HepG2 (cell line): ENCODE data around the gene ECSCR. TPM values are rescaled to one million over a fixed set of nuclear protein-coding genes. Genes with fewer than 3 reads are reported as not detected.

Experiments
- ATAC-seq: fragments of 200-7000 bp; cut with Tn5 transposase; 3 replicates; pipeline ENCODE4 v1.9.1; 2020; ENCODE audit warnings: mild to moderate bottlenecking, moderate library complexity
- BruUV-seq: library from RNA; stranded (reverse); fragments of 400-500 nt; replicated peaks from 2 replicates; lab custom pipeline; 2021; lab: Mats Ljungman, UMichigan
- CTCF ChIA-PET: fragments of 300-600 bp; formaldehyde crosslinking; extraction: SDS; loops from one replicate; lab custom pipeline; 2021; ENCODE audit warnings: low total read pairs, inconsistent platforms, low intra/inter-chr PET ratio; lab: Yijun Ruan, JAX
- POLR2A ChIA-PET: fragments of 350-600 bp; sonication (Branson Sonifier 250); formaldehyde crosslinking; loops from one replicate; lab custom pipeline; 2020; ENCODE audit warnings: antibody characterized with exemption, inconsistent platforms; lab: Yijun Ruan, JAX
- DNase-seq: peaks from one replicate; pipeline ENCODE4 v3.0.0-alpha.2; 2015; ENCODE audit warnings: low spot score
- FAIRE-seq: peaks from 3 replicates; lab custom pipeline; 2011; peaks lifted over from hg19 to GRCh38; lab: Jason Lieb, UNC
- H2AFZ ChIP-seq: one replicate; pipeline ENCODE4 v1.6.1; 2011; ENCODE audit warnings: low read length, inconsistent platforms
- H3K27ac ChIP-seq: fragments of 300-600 bp; 3 replicates; pipeline ENCODE4 v1.8.0; 2011; ENCODE audit warnings: mixed run types, mild to moderate bottlenecking, mixed read lengths, low read length, inconsistent platforms; ENCODE audit not compliant: insufficient read depth; ENCODE audit errors: extremely low read length
- H3K27me3 ChIP-seq, 2 experiments: fragments of 200-600 bp in 1 of 2; 2 replicates in 1 of 2; 3 replicates in 1 of 2; pipeline versions ENCODE4 v1.6.0 to v1.8.0; 2011; ENCODE audit warnings: low read length in 2 of 2, mild to moderate bottlenecking in 2 of 2, moderate library complexity in 2 of 2, inconsistent platforms in 1 of 2; ENCODE audit not compliant: insufficient read depth in 2 of 2, control insufficient read depth in 1 of 2
- H3K36me3 ChIP-seq, 2 experiments: fragments of 200-600 bp in 1 of 2; replicated peaks in 1 of 2; 2 replicates in 1 of 2; 3 replicates in 1 of 2; pipeline versions ENCODE4 v1.5.1 to v1.8.0; 2011; ENCODE audit warnings: low read length in 2 of 2, inconsistent platforms in 1 of 2; ENCODE audit not compliant: insufficient read depth in 2 of 2, control insufficient read depth in 1 of 2
- H3K4me1 ChIP-seq: 2 replicates; pipeline ENCODE4 v1.5.1; 2012; ENCODE audit warnings: low read length, inconsistent platforms; ENCODE audit not compliant: insufficient read depth
- H3K4me2 ChIP-seq: 2 replicates; pipeline ENCODE4 v1.6.0; 2011; ENCODE audit warnings: low read depth, low read length, inconsistent platforms
- H3K4me3 ChIP-seq, 3 experiments: fragments of 200-600 bp in 1 of 3; sonication (generic), shearing (Covaris generic) in 1 of 3; replicated peaks in 1 of 3; 2 replicates each; pipeline ENCODE4 v1.5.1; 2011 to 2016; ENCODE audit warnings: low read length in 3 of 3, inconsistent platforms in 2 of 3, low read depth in 2 of 3, mild to moderate bottlenecking in 2 of 3, control low read depth in 1 of 3, mixed read lengths in 1 of 3; ENCODE audit not compliant: insufficient read depth in 1 of 3
- H3K79me2 ChIP-seq: one replicate; pipeline ENCODE4 v1.6.1; 2011; ENCODE audit warnings: low read length, inconsistent platforms; ENCODE audit not compliant: insufficient read depth
- H3K9ac ChIP-seq: 2 replicates; pipeline ENCODE4 v1.6.0; 2011; ENCODE audit warnings: mild to moderate bottlenecking, low read depth, low read length, inconsistent platforms; ENCODE audit not compliant: insufficient read depth
- H3K9me3 ChIP-seq: 2 replicates; pipeline ENCODE4 v1.5.1; 2012; ENCODE audit warnings: mild to moderate bottlenecking, low read length
- H4K20me1 ChIP-seq: 2 replicates; pipeline ENCODE4 v1.6.0; 2011; ENCODE audit warnings: inconsistent platforms, mild to moderate bottlenecking, low read length, moderate library complexity; ENCODE audit not compliant: insufficient read depth
- CAMTA2 ChIP-seq: sonication (generic); formaldehyde crosslinking; IDR thresholded peaks from 2 replicates; pipeline ENCODE4 v1.4.0; 2020; ENCODE audit warnings: mild to moderate bottlenecking, missing genetic modification reagents, borderline replicate concordance
- EZH2 ChIP-seq: conservative IDR thresholded peaks from 2 replicates; pipeline ENCODE4 v1.6.1; 2012; ENCODE audit warnings: mild to moderate bottlenecking, low read depth, low read length, moderate library complexity
- HHEX ChIP-seq: IDR thresholded peaks from 2 replicates; pipeline ENCODE4 v1.6.1; 2016; ENCODE audit warnings: control low read depth
- HMG20A ChIP-seq: IDR thresholded peaks from 2 replicates; pipeline ENCODE4 v1.6.1; 2016; ENCODE audit warnings: borderline replicate concordance
- HNRNPLL ChIP-seq: fragments of 200-400 bp; formaldehyde crosslinking; IDR thresholded peaks from 2 replicates; pipeline ENCODE4 v1.6.1; 2017; ENCODE audit warnings: mild to moderate bottlenecking, low read depth, low read length; ENCODE audit not compliant: poor library complexity, severe bottlenecking
- PHB2 ChIP-seq: fragments of 450-650 bp; IDR thresholded peaks from 2 replicates; pipeline ENCODE4 v1.6.1; 2018; ENCODE audit not compliant: partially characterized antibody
- RORA ChIP-seq: sonication (generic); formaldehyde crosslinking; IDR thresholded peaks from 2 replicates; pipeline ENCODE4 v1.5.0; 2020; ENCODE audit warnings: mild to moderate bottlenecking, missing genetic modification reagents, moderate library complexity
- SMAD1 ChIP-seq: sonication (generic); formaldehyde crosslinking; IDR thresholded peaks from 2 replicates; pipeline ENCODE4 v1.4.0; 2020; ENCODE audit warnings: missing genetic modification reagents, low read depth, mild to moderate bottlenecking, borderline replicate concordance
- SOX6 ChIP-seq, 2 experiments: fragments of 450-650 bp in 1 of 2; sonication (generic) in 1 of 2; formaldehyde crosslinking in 1 of 2; IDR thresholded peaks; 2 replicates each; pipeline versions ENCODE4 v1.4.0 to v1.6.1; 2017 to 2020; ENCODE audit warnings: antibody characterized with exemption in 1 of 2, mild to moderate bottlenecking in 1 of 2, missing genetic modification reagents in 1 of 2
- SRSF1 ChIP-seq: fragments of 200-400 bp; formaldehyde crosslinking; optimal IDR thresholded peaks from 2 replicates; pipeline ENCODE3; 2017; ENCODE audit warnings: mild to moderate bottlenecking, low read depth, low read length, moderate library complexity
- TMF1 ChIP-seq: sonication (generic); formaldehyde crosslinking; IDR thresholded peaks from 2 replicates; pipeline ENCODE4 v1.8.1; 2022; ENCODE audit warnings: low read depth, missing genetic modification reagents
- TRIM22 ChIP-seq: fragments of 450-650 bp; IDR thresholded peaks from 2 replicates; pipeline ENCODE4 v1.6.1; 2017
- ZBTB3 ChIP-seq: sonication (generic); formaldehyde crosslinking; IDR thresholded peaks from 2 replicates; pipeline ENCODE4 v1.4.0; 2020; ENCODE audit warnings: low read depth, mild to moderate bottlenecking, moderate library complexity, missing genetic modification reagents, borderline replicate concordance
- ZMYM4 ChIP-seq: sonication (generic); formaldehyde crosslinking; IDR thresholded peaks from 2 replicates; pipeline ENCODE4 v1.8.1; 2023; ENCODE audit warnings: mild to moderate bottlenecking, missing genetic modification reagents
- ZNF574 ChIP-seq: sonication (generic); formaldehyde crosslinking; IDR thresholded peaks from 2 replicates; pipeline ENCODE4 v1.4.0; 2020; ENCODE audit warnings: missing genetic modification reagents
- ZSCAN12 ChIP-seq: sonication (generic); formaldehyde crosslinking; IDR thresholded peaks from 2 replicates; pipeline ENCODE4 v1.9.0; 2021; ENCODE audit warnings: mild to moderate bottlenecking, missing genetic modification reagents
- ZSCAN5A ChIP-seq: sonication (generic); formaldehyde crosslinking; IDR thresholded peaks from 2 replicates; pipeline ENCODE4 v1.8.0; 2022; ENCODE audit warnings: mild to moderate bottlenecking, missing genetic modification reagents, borderline replicate concordance
- WGBS: methylation state at CpG from one replicate; pipeline ENCODE4 v1.1.6; 2017; ENCODE audit warnings: low lambda C conversion rate; 5-methylcytosine and 5-hydroxymethylcytosine counted together
- in situ Hi-C: cut with HindIII; loops from 2 replicates; pipeline ENCODE4 v1.10.0; 2017; ENCODE audit warnings: low pct_unique_long_range_greater_than_20kb; ENCODE audit not compliant: extremely low pct_ligation_motif_present
- intact Hi-C: fragments of 100-400 bp; cut with micrococcal nuclease; formaldehyde crosslinking; loops from one replicate; pipeline ENCODE4 v1.10.0; 2022; ENCODE audit not compliant: unreplicated experiment
- polyA plus RNA-seq, 8 experiments: library from polyadenylated mRNA; depleted of rRNA in 3 of 8; stranded (reverse) in 7 of 8; unstranded in 1 of 8; fragments of >200 nt; fragmentation: Illumina TruSeq in 4 of 8; extraction: Trizol in 4 of 8; gene quantifications; 2 replicates each; pipeline versions ENCODE4 v1.2.1 to v1.2.3, GENCODE V29; 2011 to 2016; ENCODE audit warnings: low read depth in 4 of 8, missing spikeins in 1 of 8, mixed read lengths in 1 of 8; ENCODE audit not compliant: insufficient read depth in 1 of 8
- total RNA-seq, 5 experiments: library from RNA; depleted of rRNA; stranded (reverse); fragments of >200 nt; fragmentation: Illumina TruSeq; extraction: Trizol; gene quantifications; 2 replicates each; pipeline ENCODE4 v1.2.3, GENCODE V29; 2016; ENCODE audit warnings: low read depth in 1 of 5

ECSCR gene
- total and polyA plus RNA-seq, 2 of the 13 experiments (the other 11 are each of a cell fraction or from before 2014, with no cell fraction given): 0.18 TPM; not detected in 1

DNA sequence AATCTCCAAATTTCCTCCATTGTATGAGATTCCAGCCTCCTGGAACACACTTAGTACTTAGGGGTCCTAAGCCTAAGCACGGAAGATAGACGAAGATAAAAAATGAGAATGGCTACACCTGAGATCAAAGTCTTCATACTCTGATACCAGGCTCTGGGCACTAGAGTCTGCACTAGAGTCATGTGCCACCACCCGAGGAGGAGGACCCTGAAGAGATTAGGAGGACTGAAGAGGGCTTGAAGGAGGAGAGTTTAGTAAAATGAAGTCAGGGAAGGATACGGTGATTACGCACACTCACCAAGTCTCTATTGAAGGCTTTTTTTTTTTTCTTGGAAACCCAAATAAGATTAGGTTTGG lies 58.1 kb downstream of the ECSCR start (continued):
- no peak for TF ChIP-seq TRIM22
- no peak for TF ChIP-seq HNRNPLL
- TF ChIP-seq ZNF574 (CRISPR knock-in tag): no peak
- no peak for TF ChIP-seq HMG20A (CRISPR knock-in tag)
- TF ChIP-seq, all 625 proteins: peak for 4

DNA sequence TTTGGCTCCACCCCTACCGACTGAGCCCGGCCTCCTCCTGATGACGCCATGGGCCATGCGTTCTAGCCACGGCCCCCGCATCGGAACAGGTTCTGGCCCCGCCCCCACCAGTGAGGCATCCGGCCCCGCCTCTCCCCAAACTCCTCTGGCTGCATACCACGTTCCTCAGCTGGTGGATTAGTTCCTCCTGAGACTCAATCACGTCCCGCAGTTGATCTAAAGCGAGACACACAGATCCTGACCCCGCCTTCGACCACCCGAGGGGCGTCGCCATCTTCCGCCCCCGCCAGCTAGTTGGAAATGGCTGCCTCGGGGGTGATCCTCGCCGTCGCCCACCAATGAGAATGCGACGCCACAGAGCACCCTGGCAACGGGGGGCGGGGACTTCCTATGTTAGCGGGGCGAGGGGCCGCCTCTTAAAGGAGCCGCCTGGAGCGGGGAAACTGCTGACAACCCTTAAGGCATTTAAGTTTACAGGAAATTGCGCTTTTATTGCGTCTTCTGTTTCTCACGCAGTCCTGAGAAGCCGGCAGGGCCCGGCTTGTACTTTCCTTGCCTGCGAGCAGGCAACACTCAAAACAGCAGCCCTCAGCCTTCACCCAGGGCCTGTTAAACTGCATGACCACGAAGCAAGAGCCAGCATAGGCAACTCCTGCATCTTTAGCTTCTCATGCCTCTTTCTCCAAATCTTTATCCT lies 58.6 kb downstream of the ECSCR start, which contains the start of gene SPATA24:
Gene SPATA24 (minus strand): TSS at position 303 of the 697 bp plus-strand sequence. CDS start 29 bp downstream, at position 274.
- Histone ChIP-seq H3K4me2 (peak within 1 kb of the TSS; percentile 99), H4K20me1 (no peaks in the 10 kb centered on the region; the same call in 1 of the 2 replicates), H3K36me3 (no peaks in the 10 kb centered on the region; a peak in 2 of 5 replicates), H2AFZ (peak within 1 kb of the TSS; percentile 34), H3K9ac (peak within 1 kb of the TSS; percentile 76), H3K4me3 (peak within 1 kb of the TSS; percentile 59 to 77 (median 60)), H3K4me1 (peaks cover 52% of the 10 kb centered on the region), H3K27me3 (no peaks in the 10 kb centered on the region), H3K79me2 (peaks cover 2% of the 10 kb centered on the region), H3K9me3 (no peaks in the 10 kb centered on the region), H3K27ac (peak within 1 kb of the TSS; percentile 78)
- CTCF ChIA-PET: no interaction called here
- peak; percentile 94 for ATAC-seq
- intact Hi-C loops: loop anchor here (2.0 kb wide), 1 partner anchor 19 kb away; no protein-coding TSS in a partner anchor
- in situ Hi-C loops: no loop called here
- under 1% methylated on average over 27 of the region's 41 CpGs for whole genome bisulfite sequencing
- POLR2A ChIA-PET: interaction anchor here (0.7 to 1.4 kb wide), 8 partner anchors 9 to 99 kb away, joined by 3 to 8 read pairs (median 4); partner anchors contain the start of genes DNAJC18, PROB1 and SLC23A1
- peak; percentile 72 for FAIRE-seq
- DNase-seq: peak; percentile 89
- BruUV-seq: no TSS peak
- no peak for TF ChIP-seq CAMTA2 (CRISPR knock-in tag)
- TF ChIP-seq ZSCAN5A (CRISPR knock-in tag): no peak
- TF ChIP-seq RORA (CRISPR knock-in tag): no peak
- peak; percentile 52; the same call in 1 of the 2 replicates for TF ChIP-seq SMAD1 (CRISPR knock-in tag)
- no peak for TF ChIP-seq ZBTB3 (CRISPR knock-in tag)
- no peak for TF ChIP-seq TMF1 (CRISPR knock-in tag)
- TF ChIP-seq PHB2: no peak
- no peak for TF ChIP-seq EZH2
- TF ChIP-seq HHEX (CRISPR knock-in tag): no peak
- TF ChIP-seq ZSCAN12 (CRISPR knock-in tag): no peak; the same call in 1 of the 2 replicates
- TF ChIP-seq ZMYM4 (CRISPR knock-in tag): 0 out of 2 replicates have a peak, but pooled peaks have one; percentile 20
- no peak for TF ChIP-seq SOX6 (IDR thresholded peaks at IDR 0.05)
- 0 out of 2 replicates have a peak, but pooled peaks have one; percentile 24 for TF ChIP-seq SOX6 (CRISPR knock-in tag; IDR thresholded peaks at IDR 0.05)
- no peak for TF ChIP-seq SRSF1
